ENCODE results near the gene PODNL1.

PODNL1 gene, protein sequence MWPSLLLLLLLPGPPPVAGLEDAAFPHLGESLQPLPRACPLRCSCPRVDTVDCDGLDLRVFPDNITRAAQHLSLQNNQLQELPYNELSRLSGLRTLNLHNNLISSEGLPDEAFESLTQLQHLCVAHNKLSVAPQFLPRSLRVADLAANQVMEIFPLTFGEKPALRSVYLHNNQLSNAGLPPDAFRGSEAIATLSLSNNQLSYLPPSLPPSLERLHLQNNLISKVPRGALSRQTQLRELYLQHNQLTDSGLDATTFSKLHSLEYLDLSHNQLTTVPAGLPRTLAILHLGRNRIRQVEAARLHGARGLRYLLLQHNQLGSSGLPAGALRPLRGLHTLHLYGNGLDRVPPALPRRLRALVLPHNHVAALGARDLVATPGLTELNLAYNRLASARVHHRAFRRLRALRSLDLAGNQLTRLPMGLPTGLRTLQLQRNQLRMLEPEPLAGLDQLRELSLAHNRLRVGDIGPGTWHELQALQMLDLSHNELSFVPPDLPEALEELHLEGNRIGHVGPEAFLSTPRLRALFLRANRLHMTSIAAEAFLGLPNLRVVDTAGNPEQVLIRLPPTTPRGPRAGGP

DNA sequence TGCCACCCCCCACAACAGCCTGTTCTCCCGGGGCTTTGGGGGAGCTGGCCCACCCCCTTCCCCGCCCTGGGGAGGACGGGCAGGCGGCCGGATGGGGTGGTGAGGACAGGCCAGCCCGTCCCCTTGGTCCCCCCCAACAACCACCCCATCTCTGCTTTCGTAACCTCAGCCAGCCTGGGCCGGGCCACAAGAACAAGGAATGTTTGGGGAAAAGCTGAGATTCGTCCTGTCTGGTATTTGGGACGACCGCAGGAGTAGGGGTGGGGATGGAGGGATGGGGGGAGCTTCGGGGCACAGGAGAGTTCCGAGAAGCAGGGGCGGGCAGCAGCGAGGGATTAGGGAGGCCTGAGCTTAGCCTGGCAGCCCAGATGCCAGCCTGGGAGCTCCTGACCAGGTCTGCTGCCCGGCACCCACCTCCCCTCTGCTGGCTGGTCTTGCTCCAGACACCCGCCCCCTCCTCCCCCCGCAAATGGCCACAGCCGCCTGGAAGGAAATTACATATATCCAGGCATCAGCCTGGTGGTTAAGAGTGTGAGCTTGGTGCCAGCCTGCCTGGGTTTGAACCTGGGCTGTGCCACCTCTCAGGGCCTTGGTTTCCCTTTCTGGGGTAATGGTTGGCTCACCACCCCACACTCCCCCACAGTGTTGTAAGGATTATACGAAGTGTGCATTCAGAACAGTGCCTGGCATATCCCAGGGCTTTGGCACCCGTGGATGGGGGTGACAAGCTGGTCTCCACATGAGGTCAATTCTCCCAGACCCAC lies at the start of gene PODNL1:
Gene PODNL1 (minus strand): TSS at position 117 of the 764 bp plus-strand sequence. CDS start 236 bp downstream, outside the sequence.
- peak; percentile 67 to 78 for DNase-seq (ENCODE audit: low read depth in 2 of 2)

DNA sequence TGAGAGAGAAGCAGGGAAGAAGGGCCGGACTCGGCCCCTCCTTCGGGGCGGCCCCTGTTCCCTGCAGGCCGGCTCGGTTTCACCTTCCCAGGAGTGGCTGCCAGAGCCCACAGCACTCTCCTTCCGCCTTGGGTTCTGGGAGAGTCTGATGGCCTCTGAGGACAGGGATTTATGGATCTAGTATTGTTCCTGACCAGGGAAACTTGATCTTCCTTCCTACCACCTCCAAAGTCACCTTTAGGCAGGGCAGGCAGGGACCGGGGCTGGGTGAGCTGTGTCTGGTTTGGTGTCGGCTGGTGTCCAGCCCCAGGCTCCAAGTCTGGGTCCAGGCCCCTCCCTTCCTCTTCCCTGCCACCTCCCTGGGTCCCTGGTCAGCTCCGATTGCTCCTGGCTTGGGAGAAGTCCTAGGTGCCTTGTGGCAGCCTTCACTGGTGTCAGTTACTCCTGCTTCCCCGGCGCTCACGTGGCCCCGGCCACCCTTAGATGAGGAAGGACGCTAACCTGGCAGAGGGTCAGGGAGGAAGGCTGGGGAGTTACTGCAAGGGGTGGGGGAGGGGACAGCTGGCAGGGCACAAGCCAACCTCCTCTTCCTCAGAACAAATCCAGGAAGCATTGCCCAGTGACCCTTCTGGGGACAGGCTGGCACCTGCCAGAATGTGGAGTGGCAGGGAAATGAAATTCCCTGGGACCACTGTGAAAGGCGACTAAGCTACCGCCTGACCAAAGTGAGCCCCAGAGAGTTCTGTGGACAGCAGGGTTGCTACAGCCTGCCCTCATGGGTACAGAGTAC lies 49.1 kb upstream of the PODNL1 start:
- no peak for DNase-seq (ENCODE audit: low read depth in 2 of 2)

DNA sequence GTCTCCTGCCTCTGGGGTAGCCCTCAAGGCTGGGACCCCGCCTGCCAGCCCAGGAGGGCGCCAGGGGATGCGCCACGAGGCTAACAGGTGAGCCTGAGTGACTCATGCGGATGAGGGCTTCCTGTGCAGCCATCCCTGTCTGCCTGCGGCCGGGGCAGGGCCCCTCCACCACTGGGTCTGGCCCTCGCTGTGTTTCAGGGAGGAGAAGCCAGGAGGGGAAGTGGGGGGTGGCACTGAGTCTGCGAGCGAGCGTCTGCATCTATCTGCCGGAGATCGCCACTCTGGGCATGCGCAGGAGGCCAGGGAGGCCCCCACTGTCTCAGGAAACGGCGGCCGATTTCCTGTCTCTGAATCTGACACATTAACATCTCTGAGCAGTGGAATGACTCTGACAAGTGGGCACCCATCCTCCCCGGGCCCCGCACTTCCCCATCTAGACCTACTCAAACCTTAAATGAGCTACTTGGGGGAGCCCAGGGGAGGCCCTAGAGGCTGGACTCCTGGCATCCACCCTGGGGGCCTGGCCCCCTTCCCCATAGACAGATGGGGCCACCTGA lies 48.2 kb upstream of the PODNL1 start:
- DNase-seq (ENCODE audit: low read depth in 2 of 2) = peak; percentile 66 to 70

DNA sequence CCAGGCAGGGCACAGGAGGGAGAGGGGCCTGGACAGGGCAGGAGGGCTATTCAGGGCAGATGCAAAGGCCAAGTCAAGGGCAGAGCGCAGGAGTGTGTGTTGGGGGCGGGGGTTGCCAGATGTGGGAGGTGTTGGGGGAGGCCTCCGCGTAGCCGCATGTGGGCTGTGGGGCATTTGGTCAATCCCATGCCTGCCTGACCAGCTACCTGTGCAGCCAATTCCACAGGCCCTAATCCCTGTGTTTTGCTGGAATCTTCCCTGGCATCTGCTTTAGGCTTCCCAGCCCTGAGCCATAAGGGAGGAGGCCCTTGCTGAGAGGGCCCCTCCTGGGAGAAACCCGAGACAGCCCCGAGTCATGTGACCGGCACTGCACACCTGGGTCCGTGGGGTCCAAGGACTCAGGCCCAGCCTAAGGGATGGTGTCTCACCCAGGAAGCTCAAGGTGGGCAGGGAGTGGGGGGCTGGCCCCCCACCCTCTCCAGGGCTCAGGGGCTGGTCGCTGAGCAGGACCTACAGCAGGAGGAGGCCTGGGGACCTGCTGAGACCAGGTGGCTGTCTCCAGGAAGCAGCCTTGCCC lies 47.6 kb upstream of the PODNL1 start:
- DNase-seq (ENCODE audit: low read depth in 2 of 2) = no peak

DNA sequence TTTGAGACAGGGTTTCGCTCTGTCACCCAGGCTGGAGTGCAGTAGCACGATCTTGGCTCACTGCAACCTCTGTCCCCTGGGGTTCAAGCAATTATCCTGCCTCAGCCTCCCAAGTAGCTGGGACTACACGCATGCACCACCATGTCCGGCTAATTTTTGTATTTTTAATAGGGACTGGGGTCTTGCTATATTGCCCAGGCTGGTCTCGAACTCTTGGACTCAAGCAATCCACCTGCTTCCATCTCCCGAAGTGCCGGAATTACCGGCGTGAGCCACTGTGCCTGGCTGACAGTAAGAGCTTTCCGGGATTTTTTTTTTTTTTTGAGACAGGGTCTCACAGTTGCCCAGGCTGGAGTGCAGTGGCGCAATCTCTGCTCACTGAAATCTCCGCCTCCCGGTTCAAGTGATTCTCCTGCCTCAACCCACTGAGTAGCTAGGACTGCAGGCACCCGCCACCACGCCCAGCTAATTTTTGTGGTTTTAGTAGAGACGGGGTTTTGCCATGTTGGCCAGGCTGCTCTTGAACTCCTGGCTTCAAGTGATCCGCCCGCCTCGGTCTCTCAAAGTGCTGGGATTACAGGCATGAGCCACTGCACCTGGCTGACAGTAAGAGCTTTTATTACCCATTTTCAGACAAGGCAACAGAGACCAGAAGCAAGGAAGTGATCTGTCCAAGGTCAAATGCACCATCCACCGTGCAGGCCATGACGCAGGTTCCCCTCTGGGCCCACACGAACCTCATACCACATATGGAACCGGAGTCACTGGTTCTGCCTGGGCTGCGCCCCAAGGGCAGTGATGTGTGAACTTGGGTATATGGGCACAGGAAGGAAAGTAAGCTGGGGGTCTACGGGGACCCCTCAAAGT lies 46.9 kb upstream of the PODNL1 start:
- no peak for DNase-seq (ENCODE audit: low read depth in 2 of 2)

DNA sequence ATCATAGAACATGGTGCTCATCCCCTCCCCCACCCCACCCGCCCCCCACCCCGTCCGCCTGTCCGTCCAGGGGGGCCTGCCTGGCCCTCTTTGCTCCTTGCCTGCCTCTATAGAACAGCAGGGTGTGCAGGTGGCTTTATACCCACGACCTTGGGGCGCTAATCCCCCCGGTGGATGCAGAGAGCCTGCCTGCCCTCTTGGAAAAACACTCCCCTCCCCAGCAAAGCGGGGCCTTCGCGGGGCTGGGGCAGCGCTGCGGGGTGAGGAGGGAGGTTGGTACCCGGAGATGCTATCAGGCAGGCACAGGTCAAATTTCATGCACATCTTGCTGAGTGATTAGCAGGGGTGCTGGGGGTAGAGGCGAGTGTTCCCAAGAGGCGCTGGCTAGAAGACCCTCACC lies 46.0 kb upstream of the PODNL1 start:
- no peak for DNase-seq (ENCODE audit: low read depth in 2 of 2)

DNA sequence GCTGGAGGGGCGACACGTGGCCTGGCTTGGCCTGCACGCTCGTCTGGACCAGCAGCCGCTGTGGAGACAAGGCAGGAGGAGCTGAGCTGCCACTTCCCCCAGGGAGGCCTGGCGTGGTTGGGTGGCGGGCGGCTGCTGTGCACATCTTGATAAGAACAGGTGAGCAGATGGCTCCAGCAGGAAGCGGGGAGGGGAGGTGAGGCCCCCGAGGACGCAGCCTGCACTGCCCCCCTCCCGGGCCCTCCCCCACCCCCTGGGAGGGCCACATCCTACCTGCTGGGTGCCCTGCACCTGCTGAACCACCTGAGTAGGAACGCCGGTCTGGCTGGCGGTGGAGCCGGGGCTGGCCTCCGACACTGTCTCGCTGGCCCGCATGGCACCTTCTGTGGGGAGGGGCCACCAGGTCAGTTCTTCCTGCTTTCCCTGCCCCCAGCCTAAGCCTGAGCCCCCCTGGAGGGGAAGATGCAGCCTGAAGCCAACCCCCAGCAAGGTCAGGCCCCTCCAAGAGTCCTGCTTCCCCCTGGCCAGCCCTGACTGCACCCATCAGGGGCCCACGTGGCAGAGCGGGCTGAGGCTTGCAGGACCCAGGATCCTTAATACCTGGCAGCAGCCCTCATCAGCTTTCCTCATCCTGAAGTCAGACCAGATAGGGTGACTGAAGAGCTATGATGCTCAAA lies 45.1 kb upstream of the PODNL1 start:
- DNase-seq (ENCODE audit: low read depth in 2 of 2) = no peak

DNA sequence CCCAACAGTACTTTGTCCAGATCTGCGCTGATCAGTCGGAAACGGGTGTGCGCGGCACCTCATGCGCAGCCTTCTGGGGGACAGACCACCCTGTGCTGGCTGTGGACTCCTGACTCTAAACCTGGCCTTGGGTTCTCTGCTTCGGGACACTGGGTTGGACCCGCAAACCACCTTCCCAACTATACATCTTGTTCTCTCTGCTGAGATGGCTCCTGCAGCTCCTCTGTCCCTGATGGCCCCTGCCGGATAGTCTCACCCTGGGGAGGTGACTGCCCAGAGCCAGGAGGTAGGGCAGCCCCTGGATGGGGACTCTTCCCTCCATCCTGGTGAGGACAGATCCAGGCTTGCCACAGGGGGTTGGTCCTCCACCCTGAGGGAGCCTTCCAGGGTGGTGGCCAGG lies 44.6 kb upstream of the PODNL1 start:
- DNase-seq (ENCODE audit: low read depth in 2 of 2) = no peak

DNA sequence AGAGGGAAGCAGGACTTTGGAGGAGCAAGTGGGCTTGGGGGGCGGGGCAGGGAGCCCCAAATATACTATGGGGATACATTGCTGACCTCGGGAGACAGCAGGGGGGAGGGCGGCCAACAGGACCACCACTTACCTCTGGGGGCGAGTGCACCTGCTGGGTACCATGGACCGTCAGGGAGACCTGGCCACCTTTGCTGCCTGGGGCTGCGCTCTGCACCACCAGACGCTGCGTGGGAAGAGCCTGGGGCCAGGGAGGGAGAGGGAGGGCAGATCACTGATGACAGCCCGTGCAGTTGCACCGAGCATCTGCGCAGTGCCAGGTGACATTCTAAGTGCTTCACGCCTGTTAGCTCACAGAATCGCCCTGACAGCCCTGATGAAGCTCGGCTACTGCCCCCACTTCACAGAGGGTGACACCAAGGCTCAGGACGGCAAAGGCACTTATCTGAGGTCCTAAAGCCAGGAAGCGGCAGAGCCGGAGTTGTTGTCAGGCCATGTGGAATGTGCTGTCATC lies 43.8 kb upstream of the PODNL1 start:
- no peak for DNase-seq (ENCODE audit: low read depth in 2 of 2)

DNA sequence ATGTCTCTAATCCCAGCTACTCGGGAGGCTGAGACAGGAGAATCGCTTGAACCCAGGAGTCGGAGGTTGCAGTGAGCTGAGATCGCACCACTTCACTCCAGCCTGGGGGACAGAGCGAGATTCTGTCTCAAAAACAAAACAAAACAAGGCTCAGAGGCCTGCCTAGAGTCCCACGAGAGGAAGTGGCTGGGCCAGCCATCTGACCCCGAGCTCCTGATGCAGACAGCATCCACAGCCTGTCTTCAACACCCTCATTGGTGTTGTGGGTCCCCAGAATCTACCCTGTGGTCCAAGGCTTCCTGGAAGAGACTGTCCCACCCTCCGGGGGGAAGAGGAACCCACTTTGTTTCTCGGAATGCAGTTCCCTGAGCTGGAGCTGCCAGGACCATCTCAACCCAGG lies 43.2 kb upstream of the PODNL1 start:
- DNase-seq (ENCODE audit: low read depth in 2 of 2) = no peak

DNA sequence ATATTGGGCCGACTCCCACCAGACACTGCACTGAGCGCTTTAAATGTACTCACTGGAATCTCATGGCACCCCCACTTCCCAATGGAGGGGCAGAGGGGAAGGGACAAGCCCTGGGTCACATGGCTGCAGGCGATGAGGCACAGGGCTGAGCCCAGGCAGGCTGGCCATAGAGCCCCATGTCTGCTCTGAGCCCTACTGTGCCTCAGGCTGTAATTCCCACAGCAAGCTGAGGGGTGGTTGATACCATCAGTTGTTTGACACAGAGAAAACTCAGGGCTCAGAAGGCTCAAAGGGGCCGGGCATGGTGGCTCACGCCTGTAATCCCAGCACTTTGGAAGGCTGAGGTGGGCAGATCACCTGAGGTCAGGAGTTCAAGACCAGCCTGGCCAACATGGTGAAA lies 42.8 kb upstream of the PODNL1 start:
- DNase-seq (ENCODE audit: low read depth in 2 of 2) = no peak

DNA sequence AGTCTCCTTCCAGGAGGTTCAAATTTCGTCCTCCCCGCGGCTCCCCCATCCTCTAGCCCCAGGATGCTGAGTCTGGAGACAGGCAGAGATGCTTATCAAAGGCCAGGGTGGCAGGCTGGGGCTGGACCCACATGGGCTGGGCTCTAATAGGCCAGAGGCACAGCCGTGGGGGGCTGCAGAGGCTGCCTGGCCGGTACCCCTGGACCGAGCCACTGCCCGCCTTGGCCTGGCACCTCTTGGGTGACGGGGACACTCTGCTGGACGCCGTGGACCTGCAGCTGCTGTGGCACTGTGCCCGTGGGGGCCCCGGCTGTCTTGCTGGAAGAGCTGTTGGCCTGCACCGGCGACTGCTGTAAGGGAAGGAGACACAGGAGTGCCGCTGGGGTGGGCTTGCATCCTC lies 42.1 kb upstream of the PODNL1 start:
- no peak for DNase-seq (ENCODE audit: low read depth in 2 of 2)

DNA sequence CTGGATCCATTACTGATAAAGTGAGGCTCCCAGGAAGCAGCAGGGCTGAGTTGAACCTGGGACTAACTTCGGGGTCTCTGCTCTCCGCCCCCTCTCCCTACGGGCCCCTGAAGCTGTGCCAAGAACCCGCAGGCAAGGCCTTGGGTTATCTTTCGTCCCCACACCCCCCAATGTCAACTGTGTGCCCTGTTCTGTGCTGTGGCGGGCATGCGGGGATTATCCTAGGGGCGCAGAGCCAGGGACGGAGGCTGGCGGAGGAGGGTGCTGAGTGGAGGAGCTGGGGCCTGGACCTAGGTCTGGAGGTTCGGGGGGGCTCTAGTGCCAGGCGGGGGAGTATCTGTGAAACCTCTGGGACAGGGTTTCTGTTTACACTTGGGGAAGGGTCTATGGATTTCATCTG lies 41.5 kb upstream of the PODNL1 start:
- no peak for DNase-seq (ENCODE audit: low read depth in 2 of 2)

DNA sequence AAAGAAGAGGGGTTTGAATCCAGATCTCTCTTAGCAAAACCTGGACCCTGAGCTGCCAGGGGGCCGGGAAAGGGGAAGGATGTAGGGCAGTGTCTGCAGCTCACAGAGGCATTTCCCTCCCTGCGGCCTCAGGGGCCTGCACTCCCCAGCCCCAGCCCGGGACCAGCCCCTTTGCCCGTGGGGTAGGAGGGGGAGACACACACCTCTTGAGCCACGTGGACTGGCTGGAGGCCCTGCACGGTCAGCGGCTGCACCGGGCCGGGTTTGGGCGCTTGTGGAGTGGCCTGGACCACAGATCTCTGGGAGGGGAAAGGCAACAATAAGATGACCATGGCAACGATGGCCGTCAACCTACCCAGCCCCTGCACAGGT lies 41.0 kb upstream of the PODNL1 start:
- no peak for DNase-seq (ENCODE audit: low read depth in 2 of 2)

DNA sequence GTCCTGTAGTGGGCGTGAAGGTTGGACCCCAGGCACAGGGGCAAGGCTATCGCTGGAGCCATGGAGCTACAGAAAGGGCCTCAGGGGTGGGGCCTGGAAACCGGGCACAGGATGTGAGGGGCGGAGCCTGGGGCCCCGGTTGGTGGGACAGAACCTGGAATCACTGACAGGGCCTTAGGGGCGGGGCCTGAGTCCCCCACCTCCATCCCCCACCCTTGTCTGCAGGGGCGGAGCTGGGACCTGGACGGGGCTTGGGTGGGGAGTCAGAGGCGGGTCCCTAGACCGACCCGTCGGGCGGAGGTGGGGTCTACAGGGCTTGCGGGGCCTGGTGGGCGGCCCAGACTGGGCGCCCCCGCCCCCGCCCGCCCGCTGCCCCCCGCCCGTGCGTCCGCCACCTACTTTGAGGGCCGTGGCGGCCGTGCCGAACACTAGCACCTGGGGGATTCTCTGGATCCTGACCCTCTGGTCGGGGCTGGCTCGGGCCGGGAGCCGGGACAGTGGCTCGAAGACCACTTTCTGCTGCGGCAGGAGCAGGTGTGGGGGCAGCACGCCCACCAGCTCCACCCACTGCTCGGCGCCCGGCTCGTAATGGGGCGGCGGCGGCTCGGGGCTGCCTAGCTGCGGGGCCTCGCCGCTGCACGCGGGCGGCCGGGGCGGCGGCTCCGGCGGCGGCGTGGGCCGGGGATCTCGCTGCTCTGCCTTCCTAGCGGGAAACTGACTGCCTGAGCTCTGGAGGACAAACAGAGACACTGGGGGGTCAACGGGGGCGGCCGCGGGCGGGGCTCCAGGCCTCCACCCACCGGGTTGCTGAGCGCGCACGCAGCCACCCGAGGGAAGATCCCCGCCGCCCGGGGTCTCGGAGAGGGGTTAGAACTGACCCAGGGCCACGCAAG lies 40.4 kb upstream of the PODNL1 start:
- DNase-seq (ENCODE audit: low read depth in 2 of 2) = peak in 1 of 2 experiments; percentile 26

DNA sequence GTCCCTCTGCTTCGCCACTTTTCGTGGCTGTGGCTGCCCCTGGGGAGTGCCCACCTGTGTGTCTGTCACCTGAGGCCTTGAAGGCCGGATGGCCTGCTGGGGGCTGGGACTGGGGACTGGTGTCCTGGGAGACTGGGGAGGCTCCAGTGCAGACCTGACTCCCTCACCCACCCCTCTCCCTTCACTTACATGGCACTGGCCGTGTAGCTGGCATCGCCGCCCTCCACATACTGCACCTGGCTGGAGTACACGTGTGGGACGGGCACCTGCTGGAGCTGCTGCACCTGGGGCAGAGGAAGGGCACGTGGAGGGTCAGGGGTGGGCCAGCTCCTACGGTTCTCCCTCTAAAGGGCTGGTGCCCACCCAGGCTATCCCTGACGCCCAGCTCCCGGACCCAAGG lies 39.6 kb upstream of the PODNL1 start:
- no peak for DNase-seq (ENCODE audit: low read depth in 2 of 2)

DNA sequence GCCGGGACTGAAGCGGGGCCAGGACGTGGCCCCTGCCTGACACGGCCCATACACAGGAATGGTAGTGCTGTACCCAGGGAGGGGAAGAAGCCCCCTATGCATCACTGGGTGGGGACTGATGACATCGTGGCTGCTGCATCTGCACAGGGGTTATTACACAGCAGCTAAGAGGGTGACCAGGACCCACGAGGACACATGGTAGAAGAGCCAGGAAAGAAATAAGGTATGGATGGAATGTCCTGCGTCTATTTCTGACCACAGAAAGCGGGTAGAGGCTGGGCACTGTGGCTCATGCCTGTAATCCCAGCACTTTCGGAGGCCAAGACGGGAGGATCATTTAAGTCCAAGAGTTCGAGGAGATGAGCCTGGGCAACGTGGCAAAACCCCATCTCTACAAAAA lies 38.2 kb upstream of the PODNL1 start:
- no peak for DNase-seq (ENCODE audit: low read depth in 2 of 2)

DNA sequence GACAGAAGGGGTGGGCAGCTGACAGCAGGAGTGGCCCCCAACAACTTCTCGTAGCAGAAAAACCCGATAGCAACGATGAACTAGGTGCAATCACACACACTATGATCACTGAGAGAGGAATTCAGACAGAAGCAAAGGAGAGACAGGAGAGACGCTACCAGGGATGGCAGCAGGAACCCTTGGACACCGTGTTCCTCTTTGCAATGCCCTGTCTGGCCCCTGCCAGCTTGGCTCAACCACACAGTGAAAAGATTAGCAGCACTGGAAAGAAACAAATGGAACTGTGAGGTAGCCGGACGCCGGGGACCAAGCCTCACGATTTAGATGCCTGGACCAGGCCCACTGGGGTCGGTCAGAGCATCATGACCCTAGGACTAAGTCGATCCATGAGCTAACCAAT lies 37.7 kb upstream of the PODNL1 start:
- DNase-seq (ENCODE audit: low read depth in 2 of 2) = no peak

DNA sequence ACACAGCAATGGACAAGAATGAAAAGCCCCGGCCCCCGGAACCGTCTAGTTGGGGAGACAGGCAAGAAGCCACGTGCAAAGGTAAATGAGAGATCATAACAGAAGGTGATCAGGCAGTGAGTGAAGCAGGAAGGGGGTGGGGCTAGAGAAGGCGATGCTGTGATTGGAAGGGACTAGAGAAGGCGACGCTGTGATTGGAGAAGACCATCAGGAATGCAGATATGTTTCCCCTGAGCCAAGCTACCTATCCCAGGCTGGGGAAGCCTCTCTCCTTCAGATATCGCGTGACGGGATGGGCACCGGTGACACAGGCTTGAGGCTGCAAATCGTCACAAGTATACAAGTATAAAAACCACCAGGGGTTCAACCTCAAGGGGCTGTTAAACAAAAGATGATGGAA lies 35.9 kb upstream of the PODNL1 start:
- DNase-seq (ENCODE audit: low read depth in 2 of 2) = no peak

Data from fibroblast of skin of left quadriceps (primary cell).